GM12864 (cell line): ENCODE measurements around the gene ZNF329.
"Not testable (repeated sequence)": the region's sequence is repeated elsewhere in the genome, so short reads cannot be mapped to it uniquely, and the experiment has no call there.

Source experiments
- DNase-seq: peaks from one replicate; pipeline ENCODE4 v3.0.0-alpha.2; 2011; ENCODE audit warnings: low read depth
- H3K4me3 ChIP-seq: 2 replicates; pipeline ENCODE4 v1.5.1; 2011; ENCODE audit warnings: mild to moderate bottlenecking, low read depth, low read length, control low read depth
- CTCF ChIP-seq: IDR thresholded peaks from 2 replicates; pipeline ENCODE4 v1.5.1; 2011; ENCODE audit warnings: low read depth, mild to moderate bottlenecking, moderate library complexity, low read length, control low read depth, inconsistent platforms; ENCODE audit errors: missing control alignments

Gene ZNF329

GRCh38 chr19:58153386-58153785 lies 2.8 kb upstream of the ZNF329 start:
- DNase-seq, result no peak
- H3K4me3 ChIP-seq, result no peak overlapping the region
- TF ChIP-seq CTCF, result no peak

GRCh38 chr19:58147475-58147874 lies 3.1 kb downstream of the ZNF329 start:
- DNase-seq, result not testable (repeated sequence)

GRCh38 chr19:58145849-58146248 lies 4.7 kb downstream of the ZNF329 start:
- DNase-seq, result no peak
- no peak overlapping the region for H3K4me3 ChIP-seq
- no peak for TF ChIP-seq CTCF

More at GRCh38 chr19:58147475-58147874, 3.1 kb downstream of the ZNF329 start:
- not testable (repeated sequence) for H3K4me3 ChIP-seq

GRCh38 chr19:58134244-58134643 lies 16.3 kb downstream of the ZNF329 start:
- H3K4me3 ChIP-seq, result no peak overlapping the region
- TF ChIP-seq CTCF, result no peak
- no peak for DNase-seq

GRCh38 chr19:58129284-58129683 lies 21.3 kb downstream of the ZNF329 start:
- no peak for DNase-seq
- no peak for TF ChIP-seq CTCF
- H3K4me3 ChIP-seq, result no peak overlapping the region

- TF ChIP-seq CTCF, result no peak
- no peak for DNase-seq
- no peak overlapping the region for H3K4me3 ChIP-seq
Measured at GRCh38 chr19:58128041-58128685, 22.4 kb downstream of the ZNF329 start.

- H3K4me3 ChIP-seq, result no peak overlapping the region
- TF ChIP-seq CTCF, result no peak
- DNase-seq, result no peak
Measured at GRCh38 chr19:58123354-58123753, 27.2 kb downstream of the ZNF329 start.
